H9 (cell line): ENCODE measurements around the gene HECA. TPM values are rescaled to one million over a fixed set of nuclear protein-coding genes. Genes with fewer than 3 reads are reported as not detected.
A peak's percentile ranks its signal among the peaks of the same experiment; 100 is the strongest.

ENCODE experiments used
- DNase-seq: peaks from one replicate; pipeline ENCODE4 v3.0.0-alpha.2; 2017
- H2AFZ ChIP-seq: one replicate; pipeline ENCODE4 v1.6.1; 2013; ENCODE audit warnings: mild to moderate bottlenecking, low read length, control low read depth, moderate library complexity
- H2AK5ac ChIP-seq: 2 replicates; pipeline ENCODE4 v1.6.1; 2013; ENCODE audit warnings: low read length, control low read depth, mixed read lengths; ENCODE audit not compliant: insufficient read length
- H2BK120ac ChIP-seq: one replicate; pipeline ENCODE4 v1.6.1; 2013; ENCODE audit warnings: low read depth, mild to moderate bottlenecking, low read length, control low read depth, inconsistent platforms; ENCODE audit not compliant: poor library complexity, severe bottlenecking
- H2BK12ac ChIP-seq: 2 replicates; pipeline ENCODE4 v1.6.1; 2013; ENCODE audit warnings: low read length, control low read depth, mixed read lengths, low read depth; ENCODE audit not compliant: insufficient read length
- H2BK15ac ChIP-seq: 2 replicates; pipeline ENCODE4 v1.6.1; 2013; ENCODE audit warnings: low read depth, low read length, control low read depth
- H2BK20ac ChIP-seq: one replicate; pipeline ENCODE4 v1.6.1; 2013; ENCODE audit warnings: low read depth, mild to moderate bottlenecking, low read length, control low read depth, inconsistent platforms; ENCODE audit not compliant: poor library complexity, severe bottlenecking
- H2BK5ac ChIP-seq: 2 replicates; pipeline ENCODE4 v1.6.1; 2013; ENCODE audit warnings: low read length, control low read depth, mixed read lengths; ENCODE audit not compliant: insufficient read length
- H3K14ac ChIP-seq: 2 replicates; pipeline ENCODE4 v1.6.1; 2013; ENCODE audit warnings: low read length, control low read depth; ENCODE audit not compliant: insufficient read depth
- H3K18ac ChIP-seq: 2 replicates; pipeline ENCODE4 v1.6.1; 2013; ENCODE audit warnings: low read depth, mild to moderate bottlenecking, mixed read lengths, low read length, control low read depth; ENCODE audit not compliant: insufficient read length
- H3K23ac ChIP-seq: 2 replicates; pipeline ENCODE4 v1.6.1; 2013; ENCODE audit warnings: low read length, control low read depth, mixed read lengths, low read depth; ENCODE audit not compliant: insufficient read length
- H3K23me2 ChIP-seq: 2 replicates; pipeline ENCODE4 v1.6.1; 2013; ENCODE audit warnings: low read depth, mild to moderate bottlenecking, mixed read lengths, low read length, control low read depth; ENCODE audit not compliant: insufficient read length, poor library complexity, severe bottlenecking
- H3K27ac ChIP-seq: 2 replicates; pipeline ENCODE4 v1.5.1; 2013; ENCODE audit warnings: low read length, control low read depth, mixed read lengths, low read depth; ENCODE audit not compliant: insufficient read length
- H3K27me3 ChIP-seq: 2 replicates; pipeline ENCODE4 v1.6.1; 2013; ENCODE audit warnings: low read length, control low read depth, inconsistent platforms; ENCODE audit not compliant: insufficient read depth
- H3K4ac ChIP-seq: 2 replicates; pipeline ENCODE4 v1.6.1; 2013; ENCODE audit warnings: low read depth, mild to moderate bottlenecking, control low read depth, inconsistent platforms, low read length, moderate library complexity
- H3K4me1 ChIP-seq: 2 replicates; pipeline ENCODE4 v1.6.1; 2013; ENCODE audit warnings: low read length, control low read depth, inconsistent platforms; ENCODE audit not compliant: insufficient read depth
- H3K4me2 ChIP-seq: 2 replicates; pipeline ENCODE4 v1.6.1; 2013; ENCODE audit warnings: low read length, control low read depth, mixed read lengths; ENCODE audit not compliant: insufficient read length, insufficient read depth
- H3K56ac ChIP-seq: 2 replicates; pipeline ENCODE4 v1.6.1; 2013; ENCODE audit warnings: low read depth, mild to moderate bottlenecking, mixed read lengths, low read length, control low read depth; ENCODE audit not compliant: insufficient read length
- H3K79me1 ChIP-seq: 2 replicates; pipeline ENCODE4 v1.6.1; 2013; ENCODE audit warnings: low read depth, mild to moderate bottlenecking, moderate library complexity, low read length, control low read depth, inconsistent platforms; ENCODE audit not compliant: insufficient read depth, poor library complexity, severe bottlenecking
- H3K79me2 ChIP-seq: 2 replicates; pipeline ENCODE4 v1.6.1; 2013; ENCODE audit warnings: low read length, control low read depth, inconsistent platforms; ENCODE audit not compliant: insufficient read depth
- H3K9ac ChIP-seq: 2 replicates; pipeline ENCODE4 v1.6.1; 2013; ENCODE audit warnings: low read length, control low read depth, mixed read lengths; ENCODE audit not compliant: insufficient read length; ENCODE audit errors: extremely low read depth
- H3K9me3 ChIP-seq: one replicate; pipeline ENCODE4 v1.6.1; 2013; ENCODE audit warnings: low read depth, low read length, inconsistent platforms; ENCODE audit not compliant: control insufficient read depth
- H3T11ph ChIP-seq: one replicate; pipeline ENCODE4 v1.6.1; 2013; ENCODE audit warnings: mild to moderate bottlenecking, low read length, control low read depth, inconsistent platforms
- H4K20me1 ChIP-seq: one replicate; pipeline ENCODE4 v1.6.1; 2013; ENCODE audit not compliant: control insufficient read depth, insufficient read length, insufficient read depth
- H4K5ac ChIP-seq: 2 replicates; pipeline ENCODE4 v1.6.1; 2013; ENCODE audit warnings: low read depth, mild to moderate bottlenecking, mixed read lengths, low read length, control low read depth; ENCODE audit not compliant: insufficient read length
- H4K8ac ChIP-seq: replicated peaks from 2 replicates; pipeline ENCODE4 v1.6.1; 2013; ENCODE audit warnings: low read length, control low read depth, mixed read lengths, low read depth; ENCODE audit not compliant: insufficient read length
- H4K91ac ChIP-seq: 2 replicates; pipeline ENCODE4 v1.6.1; 2013; ENCODE audit warnings: low read depth, mild to moderate bottlenecking, moderate library complexity, mixed read lengths, low read length, control low read depth; ENCODE audit not compliant: insufficient read length
- H3K27ac Mint-ChIP-seq, 3 experiments: 2 replicates in 2 of 3; 3 replicates in 1 of 3; pipeline ENCODE4 v1.8.0; 2020 to 2021; ENCODE audit warnings: mixed read lengths in 3 of 3, mild to moderate bottlenecking in 1 of 3, moderate library complexity in 1 of 3
- H3K27me3 Mint-ChIP-seq: 2 replicates; pipeline ENCODE4 v1.8.0; 2021; ENCODE audit warnings: low read depth, mild to moderate bottlenecking, moderate library complexity, mixed read lengths
- H3K36me3 Mint-ChIP-seq, 3 experiments: 2 replicates in 2 of 3; 3 replicates in 1 of 3; pipeline ENCODE4 v1.8.0; 2020 to 2021; ENCODE audit warnings: low read depth in 3 of 3, mixed read lengths in 3 of 3; ENCODE audit not compliant: insufficient read depth in 1 of 3
- H3K4me1 Mint-ChIP-seq, 2 experiments: 2 replicates each; pipeline ENCODE4 v1.8.0; 2020; ENCODE audit warnings: mixed read lengths in 2 of 2
- H3K4me3 Mint-ChIP-seq, 2 experiments: 2 replicates in 1 of 2; 3 replicates in 1 of 2; pipeline ENCODE4 v1.8.0; 2020 to 2021; ENCODE audit warnings: mild to moderate bottlenecking in 2 of 2, mixed read lengths in 2 of 2, moderate library complexity in 1 of 2
- H3K9me3 Mint-ChIP-seq, 2 experiments: 2 replicates in 1 of 2; 3 replicates in 1 of 2; pipeline ENCODE4 v1.8.0; 2020; ENCODE audit warnings: mild to moderate bottlenecking in 2 of 2, mixed read lengths in 2 of 2, moderate library complexity in 1 of 2
- total RNA-seq: library from RNA; stranded (reverse); gene quantifications from 2 replicates; pipeline ENCODE4 v1.2.1, GENCODE V29; 2021
- TF ChIP-seq, protein P1 (sequence below): fragments of 200-600 bp; sonication (generic); conservative IDR thresholded peaks from 3 replicates; pipeline ENCODE4 v1.8.0; 2021; ENCODE audit warnings: antibody characterized with exemption, mild to moderate bottlenecking

HECA gene
- total RNA-seq, 1 experiment from 2014 or later = 4.8 TPM

DNA sequence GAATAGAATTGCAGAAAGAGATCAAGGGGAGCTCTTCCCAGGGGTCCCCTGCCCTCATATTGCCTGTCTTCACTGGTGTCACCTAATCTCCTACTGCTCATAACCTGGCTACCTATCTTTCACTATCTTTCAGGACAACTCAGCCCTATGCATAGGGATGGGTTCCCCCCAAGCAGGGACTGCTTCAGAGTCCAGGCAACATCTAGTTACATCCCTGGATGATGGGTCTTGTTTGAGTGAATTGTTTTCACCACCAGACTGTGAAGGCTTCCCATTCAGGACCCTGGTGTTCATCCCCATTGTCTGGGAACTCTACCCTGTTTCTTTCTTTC is 850 bp upstream of the HECA start:
- Histone ChIP-seq H3K79me2 (no peaks in the 10 kb centered on the region), H3K23me2 (peaks cover 5% of the 10 kb centered on the region), H2BK12ac (peak overlapping the region; percentile 80), H4K91ac (no peak overlapping the region), H3K9ac (no peak overlapping the region), H3K9me3 (no peaks in the 10 kb centered on the region), H2AFZ (no peak overlapping the region), H2BK120ac (no peak overlapping the region), H3K4me1 (no peaks in the 10 kb centered on the region), H3K4ac (no peak overlapping the region), H3K27me3 (no peaks in the 10 kb centered on the region), H3T11ph (no peak overlapping the region), H2BK15ac (no peak overlapping the region), H2BK5ac (no peak overlapping the region), H4K20me1 (no peaks in the 10 kb centered on the region), H3K56ac (no peak overlapping the region), H4K5ac (no peak overlapping the region), H2AK5ac (no peak overlapping the region), H3K4me2 (no peak overlapping the region), H3K18ac (no peak overlapping the region), H3K23ac (no peak overlapping the region), H3K14ac (no peak overlapping the region), H3K27ac (no peak overlapping the region), H2BK20ac (no peak overlapping the region), H4K8ac (no peak overlapping the region), H3K79me1 (no peaks in the 10 kb centered on the region)
- H3K27me3 Mint-ChIP-seq = peaks cover 3% of the 10 kb centered on the region
- H3K9me3 Mint-ChIP-seq = no peaks in the 10 kb centered on the region
- H3K27ac Mint-ChIP-seq = no peak overlapping the region
- TF ChIP-seq, protein P1, sequence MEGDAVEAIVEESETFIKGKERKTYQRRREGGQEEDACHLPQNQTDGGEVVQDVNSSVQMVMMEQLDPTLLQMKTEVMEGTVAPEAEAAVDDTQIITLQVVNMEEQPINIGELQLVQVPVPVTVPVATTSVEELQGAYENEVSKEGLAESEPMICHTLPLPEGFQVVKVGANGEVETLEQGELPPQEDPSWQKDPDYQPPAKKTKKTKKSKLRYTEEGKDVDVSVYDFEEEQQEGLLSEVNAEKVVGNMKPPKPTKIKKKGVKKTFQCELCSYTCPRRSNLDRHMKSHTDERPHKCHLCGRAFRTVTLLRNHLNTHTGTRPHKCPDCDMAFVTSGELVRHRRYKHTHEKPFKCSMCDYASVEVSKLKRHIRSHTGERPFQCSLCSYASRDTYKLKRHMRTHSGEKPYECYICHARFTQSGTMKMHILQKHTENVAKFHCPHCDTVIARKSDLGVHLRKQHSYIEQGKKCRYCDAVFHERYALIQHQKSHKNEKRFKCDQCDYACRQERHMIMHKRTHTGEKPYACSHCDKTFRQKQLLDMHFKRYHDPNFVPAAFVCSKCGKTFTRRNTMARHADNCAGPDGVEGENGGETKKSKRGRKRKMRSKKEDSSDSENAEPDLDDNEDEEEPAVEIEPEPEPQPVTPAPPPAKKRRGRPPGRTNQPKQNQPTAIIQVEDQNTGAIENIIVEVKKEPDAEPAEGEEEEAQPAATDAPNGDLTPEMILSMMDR = no peak
- H3K36me3 Mint-ChIP-seq = peaks cover 0 to 9% (median 2%) of the 10 kb centered on the region in 3 experiments; a peak in 4 of 7 replicates
- H3K4me3 Mint-ChIP-seq = peak overlapping the region; percentile 2 to 58; a peak in 1 of 5 replicates
- no peak for DNase-seq
- peaks cover 18 to 19% of the 10 kb centered on the region in 2 experiments for H3K4me1 Mint-ChIP-seq
